Measurements from ENCODE around the gene NFYC. TPM values are rescaled to one million over a fixed set of nuclear protein-coding genes. Genes with fewer than 3 reads are reported as not detected.

Gene NFYC
- total RNA-seq, 1 experiment from 2014 or later = 46.5 TPM

DNA sequence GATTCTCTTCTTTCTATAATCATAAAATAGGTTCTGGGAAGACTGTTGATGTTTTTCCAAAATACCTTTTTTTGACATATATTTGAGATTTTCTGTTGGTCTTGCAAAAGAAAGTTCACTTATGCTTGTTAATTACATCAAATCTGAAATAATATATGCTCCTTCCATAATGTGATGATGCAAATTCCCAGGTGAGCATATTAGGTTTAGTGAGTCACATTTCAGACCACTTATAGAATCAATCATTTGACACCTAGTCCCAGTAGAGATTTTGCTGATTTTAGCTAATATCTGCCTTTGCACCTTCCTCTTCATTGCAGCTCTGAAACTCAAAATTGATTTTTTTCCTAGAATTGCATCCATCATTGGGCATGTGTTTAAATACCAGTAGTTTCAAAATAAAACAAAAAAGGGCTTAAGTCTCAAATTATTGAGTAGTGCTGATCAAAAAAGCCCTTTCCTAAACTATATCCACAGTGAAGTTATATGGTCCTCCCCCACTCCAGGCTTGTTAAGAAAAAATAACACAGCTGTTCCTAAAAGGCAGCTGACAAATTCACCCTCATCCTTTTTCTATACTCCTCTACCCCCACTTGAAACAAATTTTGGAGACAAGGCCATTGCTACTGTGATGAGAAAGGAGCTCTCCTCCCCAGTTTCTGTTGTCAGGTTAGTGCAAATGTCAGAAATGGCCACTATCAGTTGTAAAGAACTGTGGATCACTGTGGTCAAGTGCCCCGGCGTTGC is 55.0 kb downstream of the NFYC start:
- TF ChIP-seq NFYB (CRISPR knock-in tag; conservative IDR thresholded peaks at IDR 0.05; ENCODE audit: low read depth) = no peak
- TF ChIP-seq NFE2L1 (CRISPR knock-in tag; IDR thresholded peaks at IDR 0.05) = no peak
- TF ChIP-seq, protein P1, sequence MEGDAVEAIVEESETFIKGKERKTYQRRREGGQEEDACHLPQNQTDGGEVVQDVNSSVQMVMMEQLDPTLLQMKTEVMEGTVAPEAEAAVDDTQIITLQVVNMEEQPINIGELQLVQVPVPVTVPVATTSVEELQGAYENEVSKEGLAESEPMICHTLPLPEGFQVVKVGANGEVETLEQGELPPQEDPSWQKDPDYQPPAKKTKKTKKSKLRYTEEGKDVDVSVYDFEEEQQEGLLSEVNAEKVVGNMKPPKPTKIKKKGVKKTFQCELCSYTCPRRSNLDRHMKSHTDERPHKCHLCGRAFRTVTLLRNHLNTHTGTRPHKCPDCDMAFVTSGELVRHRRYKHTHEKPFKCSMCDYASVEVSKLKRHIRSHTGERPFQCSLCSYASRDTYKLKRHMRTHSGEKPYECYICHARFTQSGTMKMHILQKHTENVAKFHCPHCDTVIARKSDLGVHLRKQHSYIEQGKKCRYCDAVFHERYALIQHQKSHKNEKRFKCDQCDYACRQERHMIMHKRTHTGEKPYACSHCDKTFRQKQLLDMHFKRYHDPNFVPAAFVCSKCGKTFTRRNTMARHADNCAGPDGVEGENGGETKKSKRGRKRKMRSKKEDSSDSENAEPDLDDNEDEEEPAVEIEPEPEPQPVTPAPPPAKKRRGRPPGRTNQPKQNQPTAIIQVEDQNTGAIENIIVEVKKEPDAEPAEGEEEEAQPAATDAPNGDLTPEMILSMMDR (IDR thresholded peaks at IDR 0.05) = no peak
- no peak for TF ChIP-seq EMX1 (CRISPR knock-in tag; IDR thresholded peaks at IDR 0.05)
- TF ChIP-seq, protein P2, sequence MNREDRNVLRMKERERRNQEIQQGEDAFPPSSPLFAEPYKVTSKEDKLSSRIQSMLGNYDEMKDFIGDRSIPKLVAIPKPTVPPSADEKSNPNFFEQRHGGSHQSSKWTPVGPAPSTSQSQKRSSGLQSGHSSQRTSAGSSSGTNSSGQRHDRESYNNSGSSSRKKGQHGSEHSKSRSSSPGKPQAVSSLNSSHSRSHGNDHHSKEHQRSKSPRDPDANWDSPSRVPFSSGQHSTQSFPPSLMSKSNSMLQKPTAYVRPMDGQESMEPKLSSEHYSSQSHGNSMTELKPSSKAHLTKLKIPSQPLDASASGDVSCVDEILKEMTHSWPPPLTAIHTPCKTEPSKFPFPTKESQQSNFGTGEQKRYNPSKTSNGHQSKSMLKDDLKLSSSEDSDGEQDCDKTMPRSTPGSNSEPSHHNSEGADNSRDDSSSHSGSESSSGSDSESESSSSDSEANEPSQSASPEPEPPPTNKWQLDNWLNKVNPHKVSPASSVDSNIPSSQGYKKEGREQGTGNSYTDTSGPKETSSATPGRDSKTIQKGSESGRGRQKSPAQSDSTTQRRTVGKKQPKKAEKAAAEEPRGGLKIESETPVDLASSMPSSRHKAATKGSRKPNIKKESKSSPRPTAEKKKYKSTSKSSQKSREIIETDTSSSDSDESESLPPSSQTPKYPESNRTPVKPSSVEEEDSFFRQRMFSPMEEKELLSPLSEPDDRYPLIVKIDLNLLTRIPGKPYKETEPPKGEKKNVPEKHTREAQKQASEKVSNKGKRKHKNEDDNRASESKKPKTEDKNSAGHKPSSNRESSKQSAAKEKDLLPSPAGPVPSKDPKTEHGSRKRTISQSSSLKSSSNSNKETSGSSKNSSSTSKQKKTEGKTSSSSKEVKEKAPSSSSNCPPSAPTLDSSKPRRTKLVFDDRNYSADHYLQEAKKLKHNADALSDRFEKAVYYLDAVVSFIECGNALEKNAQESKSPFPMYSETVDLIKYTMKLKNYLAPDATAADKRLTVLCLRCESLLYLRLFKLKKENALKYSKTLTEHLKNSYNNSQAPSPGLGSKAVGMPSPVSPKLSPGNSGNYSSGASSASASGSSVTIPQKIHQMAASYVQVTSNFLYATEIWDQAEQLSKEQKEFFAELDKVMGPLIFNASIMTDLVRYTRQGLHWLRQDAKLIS (CRISPR knock-in tag; IDR thresholded peaks at IDR 0.05; ENCODE audit: borderline replicate concordance) = no peak
- no peak for TF ChIP-seq ZNF317 (CRISPR knock-in tag; IDR thresholded peaks at IDR 0.05; ENCODE audit: borderline replicate concordance, low read depth)
- TF ChIP-seq, protein P3, sequence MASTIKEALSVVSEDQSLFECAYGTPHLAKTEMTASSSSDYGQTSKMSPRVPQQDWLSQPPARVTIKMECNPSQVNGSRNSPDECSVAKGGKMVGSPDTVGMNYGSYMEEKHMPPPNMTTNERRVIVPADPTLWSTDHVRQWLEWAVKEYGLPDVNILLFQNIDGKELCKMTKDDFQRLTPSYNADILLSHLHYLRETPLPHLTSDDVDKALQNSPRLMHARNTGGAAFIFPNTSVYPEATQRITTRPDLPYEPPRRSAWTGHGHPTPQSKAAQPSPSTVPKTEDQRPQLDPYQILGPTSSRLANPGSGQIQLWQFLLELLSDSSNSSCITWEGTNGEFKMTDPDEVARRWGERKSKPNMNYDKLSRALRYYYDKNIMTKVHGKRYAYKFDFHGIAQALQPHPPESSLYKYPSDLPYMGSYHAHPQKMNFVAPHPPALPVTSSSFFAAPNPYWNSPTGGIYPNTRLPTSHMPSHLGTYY (CRISPR knock-in tag; IDR thresholded peaks at IDR 0.05) = no peak
- TF ChIP-seq SMAD4 (CRISPR knock-in tag; IDR thresholded peaks at IDR 0.05) = no peak
- TF ChIP-seq ZNF138 (CRISPR knock-in tag; conservative IDR thresholded peaks at IDR 0.05) = no peak
- no peak for TF ChIP-seq FOXJ3 (CRISPR knock-in tag; IDR thresholded peaks at IDR 0.05; ENCODE audit: borderline replicate concordance)
- TF ChIP-seq CREM (CRISPR knock-in tag; IDR thresholded peaks at IDR 0.05) = no peak
- no peak for TF ChIP-seq NR1H2 (CRISPR knock-in tag; IDR thresholded peaks at IDR 0.05)
- no peak for TF ChIP-seq SMAD3 (CRISPR knock-in tag; IDR thresholded peaks at IDR 0.05; ENCODE audit: borderline replicate concordance)
- TF ChIP-seq, protein P4, sequence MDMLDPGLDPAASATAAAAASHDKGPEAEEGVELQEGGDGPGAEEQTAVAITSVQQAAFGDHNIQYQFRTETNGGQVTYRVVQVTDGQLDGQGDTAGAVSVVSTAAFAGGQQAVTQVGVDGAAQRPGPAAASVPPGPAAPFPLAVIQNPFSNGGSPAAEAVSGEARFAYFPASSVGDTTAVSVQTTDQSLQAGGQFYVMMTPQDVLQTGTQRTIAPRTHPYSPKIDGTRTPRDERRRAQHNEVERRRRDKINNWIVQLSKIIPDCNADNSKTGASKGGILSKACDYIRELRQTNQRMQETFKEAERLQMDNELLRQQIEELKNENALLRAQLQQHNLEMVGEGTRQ (CRISPR knock-in tag; IDR thresholded peaks at IDR 0.05) = no peak
- TF ChIP-seq, protein P5, sequence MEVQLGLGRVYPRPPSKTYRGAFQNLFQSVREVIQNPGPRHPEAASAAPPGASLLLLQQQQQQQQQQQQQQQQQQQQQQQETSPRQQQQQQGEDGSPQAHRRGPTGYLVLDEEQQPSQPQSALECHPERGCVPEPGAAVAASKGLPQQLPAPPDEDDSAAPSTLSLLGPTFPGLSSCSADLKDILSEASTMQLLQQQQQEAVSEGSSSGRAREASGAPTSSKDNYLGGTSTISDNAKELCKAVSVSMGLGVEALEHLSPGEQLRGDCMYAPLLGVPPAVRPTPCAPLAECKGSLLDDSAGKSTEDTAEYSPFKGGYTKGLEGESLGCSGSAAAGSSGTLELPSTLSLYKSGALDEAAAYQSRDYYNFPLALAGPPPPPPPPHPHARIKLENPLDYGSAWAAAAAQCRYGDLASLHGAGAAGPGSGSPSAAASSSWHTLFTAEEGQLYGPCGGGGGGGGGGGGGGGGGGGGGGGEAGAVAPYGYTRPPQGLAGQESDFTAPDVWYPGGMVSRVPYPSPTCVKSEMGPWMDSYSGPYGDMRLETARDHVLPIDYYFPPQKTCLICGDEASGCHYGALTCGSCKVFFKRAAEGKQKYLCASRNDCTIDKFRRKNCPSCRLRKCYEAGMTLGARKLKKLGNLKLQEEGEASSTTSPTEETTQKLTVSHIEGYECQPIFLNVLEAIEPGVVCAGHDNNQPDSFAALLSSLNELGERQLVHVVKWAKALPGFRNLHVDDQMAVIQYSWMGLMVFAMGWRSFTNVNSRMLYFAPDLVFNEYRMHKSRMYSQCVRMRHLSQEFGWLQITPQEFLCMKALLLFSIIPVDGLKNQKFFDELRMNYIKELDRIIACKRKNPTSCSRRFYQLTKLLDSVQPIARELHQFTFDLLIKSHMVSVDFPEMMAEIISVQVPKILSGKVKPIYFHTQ (CRISPR knock-in tag; IDR thresholded peaks at IDR 0.05) = no peak
- TF ChIP-seq, protein P6, sequence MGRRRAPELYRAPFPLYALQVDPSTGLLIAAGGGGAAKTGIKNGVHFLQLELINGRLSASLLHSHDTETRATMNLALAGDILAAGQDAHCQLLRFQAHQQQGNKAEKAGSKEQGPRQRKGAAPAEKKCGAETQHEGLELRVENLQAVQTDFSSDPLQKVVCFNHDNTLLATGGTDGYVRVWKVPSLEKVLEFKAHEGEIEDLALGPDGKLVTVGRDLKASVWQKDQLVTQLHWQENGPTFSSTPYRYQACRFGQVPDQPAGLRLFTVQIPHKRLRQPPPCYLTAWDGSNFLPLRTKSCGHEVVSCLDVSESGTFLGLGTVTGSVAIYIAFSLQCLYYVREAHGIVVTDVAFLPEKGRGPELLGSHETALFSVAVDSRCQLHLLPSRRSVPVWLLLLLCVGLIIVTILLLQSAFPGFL (CRISPR knock-in tag; IDR thresholded peaks at IDR 0.05; ENCODE audit: borderline replicate concordance) = no peak
- no peak for TF ChIP-seq ZNF232 (CRISPR knock-in tag; IDR thresholded peaks at IDR 0.05)
- no peak for TF ChIP-seq ZNF396 (CRISPR knock-in tag; IDR thresholded peaks at IDR 0.05; ENCODE audit: borderline replicate concordance)
- TF ChIP-seq, protein P7, sequence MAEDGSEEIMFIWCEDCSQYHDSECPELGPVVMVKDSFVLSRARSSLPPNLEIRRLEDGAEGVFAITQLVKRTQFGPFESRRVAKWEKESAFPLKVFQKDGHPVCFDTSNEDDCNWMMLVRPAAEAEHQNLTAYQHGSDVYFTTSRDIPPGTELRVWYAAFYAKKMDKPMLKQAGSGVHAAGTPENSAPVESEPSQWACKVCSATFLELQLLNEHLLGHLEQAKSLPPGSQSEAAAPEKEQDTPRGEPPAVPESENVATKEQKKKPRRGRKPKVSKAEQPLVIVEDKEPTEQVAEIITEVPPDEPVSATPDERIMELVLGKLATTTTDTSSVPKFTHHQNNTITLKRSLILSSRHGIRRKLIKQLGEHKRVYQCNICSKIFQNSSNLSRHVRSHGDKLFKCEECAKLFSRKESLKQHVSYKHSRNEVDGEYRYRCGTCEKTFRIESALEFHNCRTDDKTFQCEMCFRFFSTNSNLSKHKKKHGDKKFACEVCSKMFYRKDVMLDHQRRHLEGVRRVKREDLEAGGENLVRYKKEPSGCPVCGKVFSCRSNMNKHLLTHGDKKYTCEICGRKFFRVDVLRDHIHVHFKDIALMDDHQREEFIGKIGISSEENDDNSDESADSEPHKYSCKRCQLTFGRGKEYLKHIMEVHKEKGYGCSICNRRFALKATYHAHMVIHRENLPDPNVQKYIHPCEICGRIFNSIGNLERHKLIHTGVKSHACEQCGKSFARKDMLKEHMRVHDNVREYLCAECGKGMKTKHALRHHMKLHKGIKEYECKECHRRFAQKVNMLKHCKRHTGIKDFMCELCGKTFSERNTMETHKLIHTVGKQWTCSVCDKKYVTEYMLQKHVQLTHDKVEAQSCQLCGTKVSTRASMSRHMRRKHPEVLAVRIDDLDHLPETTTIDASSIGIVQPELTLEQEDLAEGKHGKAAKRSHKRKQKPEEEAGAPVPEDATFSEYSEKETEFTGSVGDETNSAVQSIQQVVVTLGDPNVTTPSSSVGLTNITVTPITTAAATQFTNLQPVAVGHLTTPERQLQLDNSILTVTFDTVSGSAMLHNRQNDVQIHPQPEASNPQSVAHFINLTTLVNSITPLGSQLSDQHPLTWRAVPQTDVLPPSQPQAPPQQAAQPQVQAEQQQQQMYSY (CRISPR knock-in tag; IDR thresholded peaks at IDR 0.05) = no peak
- no peak for TF ChIP-seq GABPB1 (CRISPR knock-in tag; IDR thresholded peaks at IDR 0.05)
- Mint-ChIP-seq H3K9me3 (no peaks in the 10 kb centered on the region), H3K27ac (no peak overlapping the region), H3K27me3 (ENCODE audit: low read depth) (no peaks in the 10 kb centered on the region), H3K36me3 (peaks cover 58% of the 10 kb centered on the region), H3K4me1 (peaks cover 3% of the 10 kb centered on the region; the same call in 1 of the 2 replicates), H3K4me3 (no peak overlapping the region)
- POLR2A ChIA-PET = no interaction called here
- ATAC-seq (no peak), DNase-seq (ENCODE audit: low spot score) (no peak)
- CTCF ChIA-PET = interaction anchor here (0.9 kb wide), 1 partner anchor 28 kb away, joined by 3 read pairs; no protein-coding TSS in a partner anchor
